ENCODE data around the gene GAREM2. TPM values are rescaled to one million over a fixed set of nuclear protein-coding genes. Genes with fewer than 3 reads are reported as not detected.

GAREM2 gene
- polyA plus RNA-seq, 1 of the 3 experiments (the other 2 are of a cell fraction): 3.7 TPM

DNA sequence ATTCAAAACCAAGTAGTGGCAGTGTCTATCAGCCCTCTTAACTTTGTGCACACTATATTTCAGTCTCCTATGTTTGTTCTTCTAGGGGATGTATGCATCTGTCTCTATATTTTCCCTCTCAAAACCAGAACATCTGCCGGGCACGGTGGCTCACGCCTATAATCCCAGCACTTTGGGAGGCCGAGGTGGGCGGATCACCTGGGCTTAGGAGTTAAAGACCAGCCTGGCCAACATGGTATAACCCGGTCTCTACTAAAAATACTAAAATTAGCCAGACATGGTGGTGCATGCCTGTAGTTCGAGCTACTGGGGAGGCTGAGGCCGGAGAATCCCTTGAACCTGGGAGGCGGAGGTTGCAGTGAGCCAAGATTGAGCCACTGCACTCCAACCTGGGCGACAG is 9.9 kb upstream of the GAREM2 start:
- Histone ChIP-seq H3K27ac (ENCODE audit: low read depth in 2 of 2, low read length in 1 of 2) (no peak overlapping the region), H3K79me2 (ENCODE audit: insufficient read depth) (no peaks in the 10 kb centered on the region), H3K36me3 (replicated peaks in 1 of 2; ENCODE audit: control insufficient read depth in 1 of 2, insufficient read depth in 2 of 2, low read length in 1 of 2) (no peaks in the 10 kb centered on the region), H3F3A (replicated peaks; ENCODE audit: insufficient read depth) (no peaks in the 10 kb centered on the region), H3K4me1 (ENCODE audit: control insufficient read depth in 1 of 2, insufficient read depth in 2 of 2, low read depth in 1 of 2, low read length in 1 of 2) (no peaks in the 10 kb centered on the region), H3K9me3 (no peaks in the 10 kb centered on the region), H3K4me3 (ENCODE audit: low read depth in 2 of 2, low read length in 1 of 2) (no peak overlapping the region), H2AFZ (ENCODE audit: low read depth) (no peak overlapping the region), H3K9me2 (no peaks in the 10 kb centered on the region), H3K9ac (no peak overlapping the region), H3K4me2 (no peak overlapping the region), H4K20me1 (ENCODE audit: insufficient read depth) (no peaks in the 10 kb centered on the region), H3K27me3 (ENCODE audit: insufficient read depth) (no peaks in the 10 kb centered on the region)
- ChIA-PET CTCF (interaction anchor here (1.3 kb wide), 1 partner anchor 15 kb away, joined by 4 read pairs; no protein-coding TSS in a partner anchor), POLR2A (no interaction called here)
- TF ChIP-seq ELF1 (IDR thresholded peaks at IDR 0.05) (no peak), MAX (IDR thresholded peaks at IDR 0.05; ENCODE audit: low read depth) (no peak), YY1 (IDR thresholded peaks at IDR 0.05; ENCODE audit: low read depth) (no peak), RFX5 (IDR thresholded peaks at IDR 0.05; ENCODE audit: low read length) (no peak)
- TF ChIP-seq, protein P1, sequence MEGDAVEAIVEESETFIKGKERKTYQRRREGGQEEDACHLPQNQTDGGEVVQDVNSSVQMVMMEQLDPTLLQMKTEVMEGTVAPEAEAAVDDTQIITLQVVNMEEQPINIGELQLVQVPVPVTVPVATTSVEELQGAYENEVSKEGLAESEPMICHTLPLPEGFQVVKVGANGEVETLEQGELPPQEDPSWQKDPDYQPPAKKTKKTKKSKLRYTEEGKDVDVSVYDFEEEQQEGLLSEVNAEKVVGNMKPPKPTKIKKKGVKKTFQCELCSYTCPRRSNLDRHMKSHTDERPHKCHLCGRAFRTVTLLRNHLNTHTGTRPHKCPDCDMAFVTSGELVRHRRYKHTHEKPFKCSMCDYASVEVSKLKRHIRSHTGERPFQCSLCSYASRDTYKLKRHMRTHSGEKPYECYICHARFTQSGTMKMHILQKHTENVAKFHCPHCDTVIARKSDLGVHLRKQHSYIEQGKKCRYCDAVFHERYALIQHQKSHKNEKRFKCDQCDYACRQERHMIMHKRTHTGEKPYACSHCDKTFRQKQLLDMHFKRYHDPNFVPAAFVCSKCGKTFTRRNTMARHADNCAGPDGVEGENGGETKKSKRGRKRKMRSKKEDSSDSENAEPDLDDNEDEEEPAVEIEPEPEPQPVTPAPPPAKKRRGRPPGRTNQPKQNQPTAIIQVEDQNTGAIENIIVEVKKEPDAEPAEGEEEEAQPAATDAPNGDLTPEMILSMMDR (IDR thresholded peaks at IDR 0.05): no peak
- 83% methylated on average over 10 of the region's 10 CpGs for WGBS (ENCODE audit: low lambda C conversion rate)
- DNase-seq: no peak

DNA sequence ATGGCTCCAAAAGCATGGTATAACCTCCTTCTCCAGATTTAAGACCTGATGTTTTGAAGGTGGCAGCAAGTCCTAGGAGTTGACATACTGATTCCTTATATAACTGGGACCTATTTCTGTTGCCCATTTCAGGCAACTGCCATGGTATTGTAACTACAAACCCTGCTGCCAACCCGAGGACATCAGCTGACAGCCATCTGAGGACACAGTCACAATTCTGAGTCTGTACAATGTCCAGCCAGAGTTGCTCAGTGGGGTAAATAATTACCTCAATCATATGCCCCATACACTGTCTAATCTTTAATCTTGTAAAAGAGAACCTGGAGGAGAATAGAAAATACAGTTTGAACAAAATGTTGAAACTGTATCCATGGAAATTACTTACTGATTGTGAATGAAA is 8.7 kb upstream of the GAREM2 start:
- H3K27me3 ChIP-seq (ENCODE audit: insufficient read depth): no peaks in the 10 kb centered on the region
- WGBS (ENCODE audit: low lambda C conversion rate): 5% methylated on average over 1 of the region's 1 CpG
- no peak for TF ChIP-seq TAF1 (IDR thresholded peaks at IDR 0.05; ENCODE audit: borderline replicate concordance, low read depth, low read length)
- no peak for TF ChIP-seq RFX5 (IDR thresholded peaks at IDR 0.05; ENCODE audit: low read length)
- no peak for TF ChIP-seq FOXM1 (IDR thresholded peaks at IDR 0.05; ENCODE audit: low read depth)
- no peak for TF ChIP-seq ELF1 (IDR thresholded peaks at IDR 0.05)
- TF ChIP-seq TEAD4 (IDR thresholded peaks at IDR 0.05; ENCODE audit: borderline replicate concordance, insufficient read depth): no peak
- TF ChIP-seq, protein P2, sequence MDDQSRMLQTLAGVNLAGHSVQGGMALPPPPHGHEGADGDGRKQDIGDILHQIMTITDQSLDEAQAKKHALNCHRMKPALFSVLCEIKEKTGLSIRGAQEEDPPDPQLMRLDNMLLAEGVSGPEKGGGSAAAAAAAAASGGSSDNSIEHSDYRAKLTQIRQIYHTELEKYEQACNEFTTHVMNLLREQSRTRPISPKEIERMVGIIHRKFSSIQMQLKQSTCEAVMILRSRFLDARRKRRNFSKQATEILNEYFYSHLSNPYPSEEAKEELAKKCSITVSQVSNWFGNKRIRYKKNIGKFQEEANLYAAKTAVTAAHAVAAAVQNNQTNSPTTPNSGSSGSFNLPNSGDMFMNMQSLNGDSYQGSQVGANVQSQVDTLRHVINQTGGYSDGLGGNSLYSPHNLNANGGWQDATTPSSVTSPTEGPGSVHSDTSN (IDR thresholded peaks at IDR 0.05): no peak
- no peak for TF ChIP-seq NRF1 (IDR thresholded peaks at IDR 0.05; ENCODE audit: low read depth, low read length)
- TF ChIP-seq, protein P3, sequence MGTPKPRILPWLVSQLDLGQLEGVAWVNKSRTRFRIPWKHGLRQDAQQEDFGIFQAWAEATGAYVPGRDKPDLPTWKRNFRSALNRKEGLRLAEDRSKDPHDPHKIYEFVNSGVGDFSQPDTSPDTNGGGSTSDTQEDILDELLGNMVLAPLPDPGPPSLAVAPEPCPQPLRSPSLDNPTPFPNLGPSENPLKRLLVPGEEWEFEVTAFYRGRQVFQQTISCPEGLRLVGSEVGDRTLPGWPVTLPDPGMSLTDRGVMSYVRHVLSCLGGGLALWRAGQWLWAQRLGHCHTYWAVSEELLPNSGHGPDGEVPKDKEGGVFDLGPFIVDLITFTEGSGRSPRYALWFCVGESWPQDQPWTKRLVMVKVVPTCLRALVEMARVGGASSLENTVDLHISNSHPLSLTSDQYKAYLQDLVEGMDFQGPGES (IDR thresholded peaks at IDR 0.05; ENCODE audit: low read depth, low read length): no peak
- TF ChIP-seq USF2 (IDR thresholded peaks at IDR 0.05; ENCODE audit: borderline replicate concordance, low read depth, low read length): no peak
- no peak for TF ChIP-seq EP300 (IDR thresholded peaks at IDR 0.05; ENCODE audit: borderline replicate concordance in 1 of 2, low read depth in 1 of 2, low read length in 1 of 2)
- no peak for TF ChIP-seq EZH2phosphoT487 (IDR thresholded peaks at IDR 0.05; ENCODE audit: borderline replicate concordance, low read depth)
- no peak for TF ChIP-seq SIN3A (IDR thresholded peaks at IDR 0.05; ENCODE audit: borderline replicate concordance, low read depth, low read length)
- TF ChIP-seq TCF12 (IDR thresholded peaks at IDR 0.05): no peak
- no peak for TF ChIP-seq REST (IDR thresholded peaks at IDR 0.05; ENCODE audit: low read depth, low read length)
- TF ChIP-seq NFIC (IDR thresholded peaks at IDR 0.05; ENCODE audit: borderline replicate concordance): no peak

More for the DNA sequence above, 8.7 kb upstream of the GAREM2 start:
- Histone ChIP-seq H3K27ac (ENCODE audit: low read depth in 2 of 2, low read length in 1 of 2) (no peak overlapping the region), H4K20me1 (ENCODE audit: insufficient read depth) (no peaks in the 10 kb centered on the region), H3K9ac (no peak overlapping the region), H2AFZ (ENCODE audit: low read depth) (no peak overlapping the region), H3K9me2 (no peaks in the 10 kb centered on the region), H3K9me3 (no peaks in the 10 kb centered on the region), H3K36me3 (replicated peaks in 1 of 2; ENCODE audit: control insufficient read depth in 1 of 2, insufficient read depth in 2 of 2, low read length in 1 of 2) (no peaks in the 10 kb centered on the region), H3K79me2 (ENCODE audit: insufficient read depth) (no peaks in the 10 kb centered on the region), H3K4me2 (no peak overlapping the region), H3F3A (replicated peaks; ENCODE audit: insufficient read depth) (no peaks in the 10 kb centered on the region), H3K4me3 (ENCODE audit: low read depth in 2 of 2, low read length in 1 of 2) (no peak overlapping the region), H3K4me1 (ENCODE audit: control insufficient read depth in 1 of 2, insufficient read depth in 2 of 2, low read depth in 1 of 2, low read length in 1 of 2) (no peaks in the 10 kb centered on the region)
- CTCF ChIA-PET: interaction anchor here (1.6 kb wide), 2 partner anchors 13 to 77 kb away, joined by 4 to 5 read pairs; no protein-coding TSS in a partner anchor
- POLR2A ChIA-PET: no interaction called here
- DNase-seq: no peak
